Fibroblast of mammary gland (primary cell): ENCODE measurements around the gene PRR29.

Experiments
- DNase-seq: peaks from one replicate; pipeline ENCODE4 v3.0.0-alpha.2; 2010; ENCODE audit warnings: low read depth
- H3K4me3 ChIP-seq: 2 replicates; pipeline ENCODE4 v1.5.1; 2011; ENCODE audit warnings: low read depth, mild to moderate bottlenecking, low read length, moderate library complexity; ENCODE audit not compliant: control insufficient read depth
- TF ChIP-seq, protein P1 (sequence below): conservative IDR thresholded peaks from 2 replicates; pipeline ENCODE4 v1.5.1; 2011; ENCODE audit warnings: low read depth, low read length, inconsistent platforms; ENCODE audit not compliant: control insufficient read depth, insufficient read depth

PRR29 gene

DNA sequence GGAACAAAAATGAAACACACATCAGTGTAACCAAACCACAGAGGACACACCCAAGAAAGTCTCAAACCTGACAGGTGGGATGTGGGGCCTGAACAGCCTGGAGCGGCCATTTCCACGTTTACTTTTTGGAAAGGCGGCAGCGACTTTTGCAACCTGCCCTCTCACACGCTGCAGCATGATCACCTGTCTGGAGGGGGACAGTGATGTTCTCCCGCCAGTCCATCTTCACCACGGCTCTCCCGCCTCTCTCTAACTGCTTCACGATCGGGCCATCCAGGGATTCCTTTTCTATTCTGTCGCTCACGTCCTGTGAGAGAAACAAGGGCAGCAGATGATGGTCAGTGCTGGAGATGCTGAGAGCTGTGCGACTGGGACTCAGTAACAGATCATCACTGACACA, 47.0 kb downstream of the PRR29 start:
- TF ChIP-seq, protein P1, sequence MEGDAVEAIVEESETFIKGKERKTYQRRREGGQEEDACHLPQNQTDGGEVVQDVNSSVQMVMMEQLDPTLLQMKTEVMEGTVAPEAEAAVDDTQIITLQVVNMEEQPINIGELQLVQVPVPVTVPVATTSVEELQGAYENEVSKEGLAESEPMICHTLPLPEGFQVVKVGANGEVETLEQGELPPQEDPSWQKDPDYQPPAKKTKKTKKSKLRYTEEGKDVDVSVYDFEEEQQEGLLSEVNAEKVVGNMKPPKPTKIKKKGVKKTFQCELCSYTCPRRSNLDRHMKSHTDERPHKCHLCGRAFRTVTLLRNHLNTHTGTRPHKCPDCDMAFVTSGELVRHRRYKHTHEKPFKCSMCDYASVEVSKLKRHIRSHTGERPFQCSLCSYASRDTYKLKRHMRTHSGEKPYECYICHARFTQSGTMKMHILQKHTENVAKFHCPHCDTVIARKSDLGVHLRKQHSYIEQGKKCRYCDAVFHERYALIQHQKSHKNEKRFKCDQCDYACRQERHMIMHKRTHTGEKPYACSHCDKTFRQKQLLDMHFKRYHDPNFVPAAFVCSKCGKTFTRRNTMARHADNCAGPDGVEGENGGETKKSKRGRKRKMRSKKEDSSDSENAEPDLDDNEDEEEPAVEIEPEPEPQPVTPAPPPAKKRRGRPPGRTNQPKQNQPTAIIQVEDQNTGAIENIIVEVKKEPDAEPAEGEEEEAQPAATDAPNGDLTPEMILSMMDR: no peak
- no peak overlapping the region for H3K4me3 ChIP-seq
- DNase-seq: no peak

DNA sequence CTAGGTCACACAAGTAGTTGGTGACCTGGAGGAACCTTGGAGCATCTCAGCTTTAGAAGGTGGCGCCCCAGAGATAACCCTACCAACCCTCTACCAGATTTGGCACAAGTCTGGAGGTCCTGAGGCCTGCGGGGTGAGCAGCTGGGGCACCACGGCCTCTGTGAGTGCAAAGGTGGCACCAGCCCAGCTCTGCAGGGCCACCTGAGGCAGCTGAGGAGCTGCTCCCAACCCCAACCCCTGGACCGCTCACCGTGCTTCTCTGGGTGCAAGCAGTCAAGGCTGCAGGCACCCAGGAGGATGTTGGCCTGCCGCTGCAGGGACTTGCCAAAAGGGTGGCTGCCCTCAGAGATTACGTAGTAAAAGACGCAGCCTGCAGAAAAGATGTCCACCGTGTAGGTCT, 50.7 kb downstream of the PRR29 start:
- no peak for DNase-seq
- H3K4me3 ChIP-seq: no peak overlapping the region
- TF ChIP-seq, protein P1: no peak

DNA sequence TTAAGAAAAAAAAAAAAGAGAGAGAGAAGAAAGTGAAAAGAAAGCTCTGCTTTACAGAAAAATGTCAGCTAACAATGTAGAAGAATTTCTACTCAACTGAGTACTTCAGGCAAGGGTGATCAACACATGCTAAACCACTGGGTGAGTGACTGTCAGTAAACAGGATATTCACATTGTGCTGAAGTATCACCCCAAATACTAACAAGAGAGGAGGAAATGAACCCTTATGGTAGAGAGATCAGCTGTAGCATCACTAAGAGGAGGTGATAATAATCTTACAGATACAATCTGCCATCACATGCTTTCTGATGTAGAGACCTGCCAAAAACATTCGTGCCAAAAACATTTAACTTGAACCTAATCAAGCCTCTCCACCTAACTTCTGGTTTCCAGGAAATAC, 53.0 kb downstream of the PRR29 start:
- H3K4me3 ChIP-seq: no peak overlapping the region
- TF ChIP-seq, protein P1: no peak
- no peak for DNase-seq

DNA sequence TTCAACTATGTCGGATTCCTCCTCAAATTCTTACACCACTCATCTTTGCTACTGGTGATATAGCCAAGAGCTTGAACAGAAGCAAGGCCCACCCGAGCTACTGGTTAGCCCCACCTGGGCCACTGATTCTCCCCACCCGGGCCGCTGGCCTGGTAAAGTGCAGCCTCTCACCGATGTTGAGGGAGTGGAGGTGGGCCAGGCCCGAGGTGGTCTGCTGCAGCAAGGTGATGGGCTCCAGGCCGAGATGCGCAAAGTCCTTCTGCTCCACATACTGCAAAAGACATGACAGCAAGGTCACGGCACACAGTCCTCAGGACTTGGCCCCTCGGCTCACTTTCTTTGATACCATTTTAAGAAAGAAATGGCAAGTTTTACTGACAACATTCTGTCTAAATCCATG, 55.0 kb downstream of the PRR29 start:
- no peak overlapping the region for H3K4me3 ChIP-seq
- no peak for DNase-seq
- TF ChIP-seq, protein P1: no peak
